GM18951 (cell line): ENCODE measurements around the gene HSD17B11.
"Not testable (repeated sequence)": the region's sequence is repeated elsewhere in the genome, so short reads cannot be mapped to it uniquely, and the experiment has no call there.

Source experiments
- POLR2A ChIP-seq: IDR thresholded peaks from 4 replicates; pipeline ENCODE4 v1.6.1; 2011; ENCODE audit warnings: mild to moderate bottlenecking; ENCODE audit not compliant: insufficient read length, insufficient read depth; ENCODE audit errors: extremely low read depth
- in situ Hi-C: fragments of 300-500 bp; cut with MboI; formaldehyde crosslinking; loops from one replicate; pipeline ENCODE4 v1.12.0; 2022; ENCODE audit warnings: low sequenced_read_pairs, mixed read lengths, inconsistent platforms; ENCODE audit not compliant: unreplicated experiment

The HSD17B11 gene

GRCh38 chr4:87326460-87326859, 64.5 kb downstream of the HSD17B11 start:
- in situ Hi-C loops: no loop called here
- no peak for TF ChIP-seq POLR2A

DNA sequence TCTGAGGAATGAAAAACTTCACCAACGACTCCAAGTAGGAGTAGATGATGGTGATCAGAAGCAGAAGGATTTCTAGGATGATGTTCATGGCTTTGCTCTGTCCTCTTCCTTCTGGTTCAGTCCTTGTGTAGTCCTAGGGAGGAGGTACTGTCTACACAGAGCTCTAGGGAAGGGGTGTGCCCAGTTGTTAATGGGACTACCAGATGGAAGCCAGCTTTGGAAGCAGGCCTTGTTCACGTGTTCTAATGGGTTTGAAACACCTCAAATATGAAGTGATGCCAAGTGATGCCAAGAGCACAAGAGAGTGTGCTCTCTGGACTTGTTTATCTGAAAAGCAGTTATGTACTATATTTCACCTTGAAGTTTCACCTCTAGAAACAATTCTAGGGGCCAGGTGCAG, 68.2 kb downstream of the HSD17B11 start, which contains the start of gene HSD17B13:
Gene HSD17B13 (minus strand): TSS at position 129 of the 400 bp plus-strand sequence. CDS start 41 bp downstream, at position 88.
- TF ChIP-seq POLR2A: no peak
- in situ Hi-C loops: no loop called here

DNA sequence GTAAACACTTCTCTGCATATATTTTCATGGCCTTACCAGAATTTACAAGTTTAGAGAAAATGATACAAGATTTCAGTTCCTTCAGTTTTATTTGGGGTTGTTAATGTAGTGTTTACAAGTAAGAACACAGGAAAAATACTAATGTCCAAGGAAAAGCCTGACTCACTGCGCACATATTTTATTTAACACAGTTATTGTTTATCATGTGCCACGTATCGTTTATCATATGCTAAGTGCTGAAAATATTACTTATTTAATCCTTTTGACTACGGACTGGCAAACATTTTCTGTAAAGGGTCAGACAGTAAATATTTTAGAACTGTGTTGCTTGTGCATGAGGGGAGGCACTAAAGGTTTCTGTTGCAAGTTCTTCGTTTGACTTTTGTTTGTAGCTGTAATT, 69.1 kb downstream of the HSD17B11 start:
- in situ Hi-C loops: no loop called here
- no peak for TF ChIP-seq POLR2A

- TF ChIP-seq POLR2A: no peak
- in situ Hi-C loops: no loop called here
Observed at GRCh38 chr4:87317527-87317926, 73.5 kb downstream of the HSD17B11 start.

GRCh38 chr4:87316961-87317360, 74.0 kb downstream of the HSD17B11 start:
- no peak for TF ChIP-seq POLR2A
- in situ Hi-C loops: no loop called here

DNA sequence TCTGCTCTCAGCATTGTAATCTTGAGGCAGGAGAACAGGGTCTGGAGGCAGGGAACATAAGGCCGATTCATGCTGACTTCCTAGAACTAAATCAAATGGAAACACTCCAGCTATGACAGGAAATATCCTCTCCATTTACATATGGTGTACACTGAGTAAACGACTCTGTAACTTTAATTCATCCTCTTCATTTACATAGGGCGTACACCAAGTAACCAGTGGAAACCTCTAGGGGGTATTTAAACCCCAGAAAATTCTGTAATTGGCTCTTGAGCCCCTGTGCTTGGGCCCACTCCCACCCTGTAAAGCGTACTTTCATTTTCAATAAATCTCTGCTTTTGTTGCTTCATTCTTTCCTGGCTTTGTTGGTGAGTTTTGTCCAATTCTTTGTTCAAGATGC, 76.0 kb downstream of the HSD17B11 start:
- in situ Hi-C loops: not testable (repeated sequence)

GRCh38 chr4:87313756-87314155, 77.2 kb downstream of the HSD17B11 start:
- in situ Hi-C loops: no loop called here
- TF ChIP-seq POLR2A: no peak

DNA sequence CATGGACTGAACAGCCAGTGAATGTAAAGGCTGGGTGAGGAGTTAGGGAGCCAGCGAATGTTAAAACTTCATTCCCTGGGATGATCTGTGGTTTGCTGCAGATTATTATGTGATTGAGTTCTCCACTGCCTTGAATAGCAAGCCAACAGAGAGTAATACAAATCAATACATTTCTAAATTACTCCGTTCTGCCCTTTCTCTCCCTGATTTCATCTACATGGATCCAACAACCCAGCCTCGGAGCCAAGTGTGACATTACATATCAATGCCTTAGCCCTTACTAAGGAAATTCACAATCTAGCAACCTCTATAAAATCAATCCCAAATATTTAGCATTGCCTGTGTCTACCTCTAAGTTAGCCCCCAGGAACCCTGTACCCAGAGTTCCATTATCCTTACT, 79.3 kb downstream of the HSD17B11 start:
- no peak for TF ChIP-seq POLR2A
- in situ Hi-C loops: no loop called here

GRCh38 chr4:87310691-87311335, 80.2 kb downstream of the HSD17B11 start:
- in situ Hi-C loops: no loop called here
- TF ChIP-seq POLR2A: no peak

DNA sequence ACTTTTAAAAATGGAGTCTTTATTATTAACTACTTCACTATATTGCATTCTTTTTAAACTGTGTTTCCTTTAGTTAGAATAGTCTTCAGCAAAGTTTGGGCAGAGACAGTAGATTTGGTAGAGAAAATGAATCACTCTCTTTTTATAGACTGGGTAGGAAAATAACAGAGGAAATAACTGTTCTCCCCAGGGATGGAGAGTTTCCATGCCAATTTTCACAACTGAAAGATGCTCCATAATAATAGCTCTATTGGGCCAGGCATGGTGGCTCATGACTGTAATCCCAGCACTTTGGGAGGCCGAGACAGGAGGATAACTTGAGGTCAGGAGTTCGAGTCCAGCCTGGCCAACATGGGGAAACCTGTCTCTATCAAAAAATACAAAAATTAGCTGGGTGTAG, 81.4 kb downstream of the HSD17B11 start:
- in situ Hi-C loops: no loop called here
- TF ChIP-seq POLR2A: no peak

- in situ Hi-C loops: no loop called here
- TF ChIP-seq POLR2A: no peak
Observed at GRCh38 chr4:87306056-87306455, 84.9 kb downstream of the HSD17B11 start.

- in situ Hi-C loops: no loop called here
- no peak for TF ChIP-seq POLR2A
Observed at GRCh38 chr4:87305562-87305961, 85.4 kb downstream of the HSD17B11 start.

GRCh38 chr4:87304745-87305432, 86.1 kb downstream of the HSD17B11 start:
- in situ Hi-C loops: no loop called here
- no peak for TF ChIP-seq POLR2A

DNA sequence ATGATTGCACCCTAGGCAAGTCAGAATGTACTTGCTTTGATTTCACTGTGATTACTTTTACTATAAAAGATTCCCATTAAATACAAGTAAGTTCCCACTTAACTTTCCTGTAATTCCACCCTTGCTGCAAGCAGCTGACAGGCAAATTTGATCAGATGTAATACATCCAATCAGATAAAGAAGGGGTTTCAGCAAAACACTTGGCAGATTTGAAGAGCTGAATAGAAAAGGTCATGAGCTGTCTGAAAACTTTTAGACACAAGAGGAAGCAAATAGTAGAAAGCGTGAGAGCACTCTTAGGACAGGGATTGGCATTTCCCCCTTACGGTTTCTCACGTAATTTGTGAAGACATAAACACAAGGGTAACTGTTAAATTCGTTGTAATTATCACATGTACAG, 91.1 kb downstream of the HSD17B11 start:
- in situ Hi-C loops: no loop called here
- no peak for TF ChIP-seq POLR2A
